ENCODE data around the gene EN2.

- no peak for TF ChIP-seq POLR2A (IDR thresholded peaks at IDR 0.05)
- TF ChIP-seq, protein P1, sequence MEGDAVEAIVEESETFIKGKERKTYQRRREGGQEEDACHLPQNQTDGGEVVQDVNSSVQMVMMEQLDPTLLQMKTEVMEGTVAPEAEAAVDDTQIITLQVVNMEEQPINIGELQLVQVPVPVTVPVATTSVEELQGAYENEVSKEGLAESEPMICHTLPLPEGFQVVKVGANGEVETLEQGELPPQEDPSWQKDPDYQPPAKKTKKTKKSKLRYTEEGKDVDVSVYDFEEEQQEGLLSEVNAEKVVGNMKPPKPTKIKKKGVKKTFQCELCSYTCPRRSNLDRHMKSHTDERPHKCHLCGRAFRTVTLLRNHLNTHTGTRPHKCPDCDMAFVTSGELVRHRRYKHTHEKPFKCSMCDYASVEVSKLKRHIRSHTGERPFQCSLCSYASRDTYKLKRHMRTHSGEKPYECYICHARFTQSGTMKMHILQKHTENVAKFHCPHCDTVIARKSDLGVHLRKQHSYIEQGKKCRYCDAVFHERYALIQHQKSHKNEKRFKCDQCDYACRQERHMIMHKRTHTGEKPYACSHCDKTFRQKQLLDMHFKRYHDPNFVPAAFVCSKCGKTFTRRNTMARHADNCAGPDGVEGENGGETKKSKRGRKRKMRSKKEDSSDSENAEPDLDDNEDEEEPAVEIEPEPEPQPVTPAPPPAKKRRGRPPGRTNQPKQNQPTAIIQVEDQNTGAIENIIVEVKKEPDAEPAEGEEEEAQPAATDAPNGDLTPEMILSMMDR (IDR thresholded peaks at IDR 0.05), result no peak
Measured at GRCh38 chr7:155408651-155409586, 49.0 kb upstream of the EN2 start.
